Psoas muscle (tissue), 8 donors: ENCODE measurements around the gene ACOT6. TPM values are rescaled to one million over a fixed set of nuclear protein-coding genes. Genes with fewer than 3 reads are reported as not detected.
A peak's percentile ranks its signal among the peaks of the same experiment; 100 is the strongest.
"Not testable (repeated sequence)": the region's sequence is repeated elsewhere in the genome, so short reads cannot be mapped to it uniquely, and the experiment has no call there.

Source experiments
- ATAC-seq, 4 donors: fragments of 200-7000 bp; cut with Tn5 transposase; one replicate each; pipeline ENCODE4 v1.9.1; 2020; ENCODE audit warnings: moderate library complexity in 3 of 4, mild to moderate bottlenecking in 2 of 4
- DNase-seq, 2 donors: peaks; one replicate each; pipeline ENCODE4 v3.0.0-alpha.2; 2020
- H3K27ac ChIP-seq: fragments of 200-600 bp; one replicate; pipeline ENCODE4 v1.8.0; 2022
- H3K27me3 ChIP-seq, 3 donors: fragments of 200-600 bp in 1 of 3; one replicate each; pipeline versions ENCODE4 v1.6.1 to v1.8.0; 2013 to 2022; ENCODE audit warnings: low read length in 2 of 3, mild to moderate bottlenecking in 2 of 3, moderate library complexity in 1 of 3; ENCODE audit not compliant: insufficient read depth in 3 of 3
- H3K36me3 ChIP-seq, 2 donors: fragments of 200-600 bp in 1 of 2; one replicate each; pipeline versions ENCODE4 v1.6.1 to v1.8.0; 2013 to 2022; ENCODE audit warnings: low read depth in 1 of 2, mild to moderate bottlenecking in 1 of 2, moderate library complexity in 1 of 2; ENCODE audit not compliant: insufficient read depth in 1 of 2
- H3K4me1 ChIP-seq: fragments of 200-600 bp; one replicate; pipeline ENCODE4 v1.8.0; 2022
- H3K4me3 ChIP-seq: fragments of 200-600 bp; one replicate; pipeline ENCODE4 v1.8.0; 2022; ENCODE audit warnings: mild to moderate bottlenecking
- H3K9me3 ChIP-seq: fragments of 200-600 bp; one replicate; pipeline ENCODE4 v1.8.0; 2022
- CTCF ChIP-seq: fragments of 200-600 bp; IDR thresholded peaks from one replicate; pipeline ENCODE4 v1.8.0; 2022; ENCODE audit warnings: antibody characterized with exemption
- WGBS, 3 donors: extraction: QIAGEN DNeasy Blood & Tissue Kit; methylation state at CpG; one replicate each; pipeline versions ENCODE4 v1.1.6 to v1.1.7; 2013; 5-methylcytosine and 5-hydroxymethylcytosine counted together
- intact Hi-C, 2 donors: fragments of 100-400 bp; cut with DNase I; formaldehyde crosslinking; loops; one replicate each; pipeline versions ENCODE4 v1.11.0 to v1.14.2; 2022
- long read RNA-seq, 2 donors: library from polyadenylated mRNA; unstranded; transcript quantifications; one replicate each; pipeline ENCODE4 v2.0.0, GENCODE V29; 2021
- polyA plus RNA-seq, 3 donors: library from polyadenylated mRNA; stranded (reverse); fragments of 200-250 nt; gene quantifications; one replicate each; pipeline ENCODE4 v1.2.3, GENCODE V29; 2013
- total RNA-seq, 4 donors: library from RNA; stranded (reverse); fragmentation: NEBNext Ultra II Directional in 2 of 4; extraction: Animal tissue kit (Norgen Biotek cat#: 25700) in 2 of 4; gene quantifications; one replicate each; pipeline versions ENCODE4 v1.2.1 to v1.2.4, GENCODE V29; 2021 to 2023
- donor health status: healthy with polysubstance abuse.
- donor health status: DM: no; HTN: no; CAD: no; lungs with moderate emphysema.
- donor health status: Bipolar disorder and iron deficiency.
- donor health status: healthy.
- donor health status: DM: yes; HTN: yes; CAD: no.
- donor health status: DM: no; HTN: no; CAD: no.
- donor health status: DM: no; HTN: no; CAD: no.
- donor health status: DM: yes; HTN: yes; CAD: no.

ACOT6 gene, protein sequence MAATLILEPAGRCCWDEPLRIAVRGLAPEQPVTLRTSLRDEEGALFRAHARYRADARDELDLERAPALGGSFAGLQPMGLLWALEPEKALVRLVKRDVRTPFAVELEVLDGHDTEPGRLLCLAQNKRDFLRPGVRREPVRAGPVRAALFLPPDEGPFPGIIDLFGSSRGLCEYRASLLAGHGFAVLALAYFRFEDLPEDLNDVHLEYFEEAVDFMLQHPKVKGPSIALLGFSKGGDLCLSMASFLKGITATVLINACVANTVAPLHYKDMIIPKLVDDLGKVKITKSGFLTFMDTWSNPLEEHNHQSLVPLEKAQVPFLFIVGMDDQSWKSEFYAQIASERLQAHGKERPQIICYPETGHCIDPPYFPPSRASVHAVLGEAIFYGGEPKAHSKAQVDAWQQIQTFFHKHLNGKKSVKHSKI
- total RNA-seq (not detected), polyA plus RNA-seq (not detected)
- long read RNA-seq, donor 1, partial matches to known transcripts, result 0 of 2 reads
- long read RNA-seq, donor 1, other reads (novel, unspliced or antisense), result 2 of 2 reads
- long read RNA-seq, donor 2, partial matches to known transcripts, result 0 of 4 reads
- long read RNA-seq, donor 2, other reads (novel, unspliced or antisense), result 4 of 4 reads

GRCh38 chr14:73612339-73613045, at the start of gene ACOT6:
TSS of gene ACOT6 (plus strand) at chr14:73612517. CDS start at chr14:73612572, 55 bp downstream.
- TF ChIP-seq CTCF, result no peak

DNA sequence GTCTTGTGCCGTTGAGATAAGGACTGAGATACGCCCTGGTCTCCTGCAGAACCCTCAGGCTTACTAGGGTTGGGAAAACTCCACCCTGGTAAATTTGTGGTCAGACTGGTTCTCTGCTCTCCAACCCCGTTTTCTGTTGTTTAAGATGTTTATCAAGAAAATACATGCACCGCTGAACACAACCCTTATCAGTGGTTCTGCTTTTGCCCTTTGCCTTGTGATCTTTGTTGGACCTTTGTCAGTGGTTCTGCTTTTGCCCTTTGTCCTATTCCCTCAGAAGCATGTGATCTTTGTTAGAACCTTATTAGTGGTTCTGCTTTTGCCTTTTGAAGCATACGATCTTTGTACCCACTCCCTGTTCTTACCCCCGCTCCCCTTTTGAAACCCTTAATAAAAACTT, 49.6 kb upstream of the ACOT6 start:
- DNase-seq, H3K27ac ChIP-seq, H3K27me3 ChIP-seq, ATAC-seq, H3K36me3 ChIP-seq, H3K4me1 ChIP-seq, H3K4me3 ChIP-seq, H3K9me3 ChIP-seq: not testable (repeated sequence)
- intact Hi-C loops, result loop anchor here in 1 of 2 donors (5.0 kb wide), 1 partner anchor 35 kb away; no protein-coding TSS in a partner anchor
- 96 to 98% (median 97%) methylated on average over 6 of the region's 6 CpGs for WGBS, 3 donors

More at GRCh38 chr14:73612339-73613045, at the start of gene ACOT6:
- intact Hi-C loops, result loop anchor here in 1 of 2 donors (5.0 kb wide), 2 partner anchors 45 to 120 kb away; partner anchors contain the start of genes ACOT2 and RIOX1
- ATAC-seq (peak; percentile 89 to 93 (median 91)), DNase-seq (peak; percentile 72 to 87)
- Histone ChIP-seq H3K27ac (peak within 1 kb of the TSS; percentile 82), H3K4me3 (peak within 1 kb of the TSS; percentile 86), H3K36me3 (no peaks in the 10 kb centered on the region), H3K9me3 (no peaks in the 10 kb centered on the region), H3K27me3 (no peaks in the 10 kb centered on the region), H3K4me1 (no peaks in the 10 kb centered on the region)
- 0 to 1% (median 1%) methylated on average over 54 to 84 of the region's 84 CpGs for WGBS, 3 donors

GRCh38 chr14:73566431-73566830, 45.9 kb upstream of the ACOT6 start:
- not testable (repeated sequence) for ATAC-seq, H3K27me3 ChIP-seq, H3K36me3 ChIP-seq, H3K4me3 ChIP-seq, H3K27ac ChIP-seq, DNase-seq, H3K9me3 ChIP-seq
- intact Hi-C loops, result loop anchor here in 1 of 2 donors (5.0 kb wide), 2 partner anchors 46 to 66 kb away; partner anchors contain the start of gene ACOT6
- WGBS, 3 donors, result 86 to 93% (median 93%) methylated on average over 17 to 18 of the region's 18 CpGs
- peaks cover 23% of the 10 kb centered on the region for H3K4me1 ChIP-seq

- not testable (repeated sequence) for ATAC-seq, H3K9me3 ChIP-seq, H3K4me3 ChIP-seq, H3K27me3 ChIP-seq, H3K27ac ChIP-seq, H3K36me3 ChIP-seq, DNase-seq
- intact Hi-C loops, result loop anchor here in 1 of 2 donors (5.0 kb wide), 2 partner anchors 45 to 65 kb away; partner anchors contain the start of gene ACOT6
- WGBS, 3 donors, result 95 to 97% (median 96%) methylated on average over 6 of the region's 6 CpGs
- peaks cover 23% of the 10 kb centered on the region for H3K4me1 ChIP-seq
Observed at GRCh38 chr14:73566935-73567334, 45.4 kb upstream of the ACOT6 start.

- ATAC-seq (no peak), DNase-seq (no peak)
- H3K4me1 ChIP-seq, result peaks cover 23% of the 10 kb centered on the region
- H3K27ac ChIP-seq, result peak overlapping the region; percentile 92
- H3K4me3 ChIP-seq, result no peak overlapping the region
- intact Hi-C loops, result loop anchor here in 1 of 2 donors (5.0 kb wide), 2 partner anchors 45 to 65 kb away; partner anchors contain the start of gene ACOT6
- no peaks in the 10 kb centered on the region for H3K36me3 ChIP-seq
- no peak for TF ChIP-seq CTCF
- WGBS, 3 donors, result 96 to 99% (median 98%) methylated on average over 7 of the region's 7 CpGs
- H3K27me3 ChIP-seq, result no peaks in the 10 kb centered on the region
- no peaks in the 10 kb centered on the region for H3K9me3 ChIP-seq
Observed at GRCh38 chr14:73567358-73567757, 45.0 kb upstream of the ACOT6 start.
